RPMI7951 (cell line): ENCODE measurements around the gene ARHGEF1. TPM values are rescaled to one million over a fixed set of nuclear protein-coding genes. Genes with fewer than 3 reads are reported as not detected.
A peak's percentile ranks its signal among the peaks of the same experiment; 100 is the strongest.

Source experiments
- DNase-seq: peaks from one replicate; pipeline ENCODE4 v3.0.0-alpha.2; 2012; ENCODE audit warnings: low read depth
- total RNA-seq: library from RNA; depleted of rRNA; stranded (reverse); fragments of >200 nt; shearing (Covaris generic); gene quantifications from 2 replicates; pipeline ENCODE4 v1.2.3, GENCODE V29; 2014

ARHGEF1 gene
- total RNA-seq, 1 experiment from 2014 or later, result 23.4 TPM

- DNase-seq, result peak; percentile 97
These were observed 1.1 kb downstream of the ARHGEF1 start for GRCh38 chr19:41883821-41884733.

GRCh38 chr19:41886761-41887710 is 4.1 kb downstream of the ARHGEF1 start:
- no peak for DNase-seq

DNA sequence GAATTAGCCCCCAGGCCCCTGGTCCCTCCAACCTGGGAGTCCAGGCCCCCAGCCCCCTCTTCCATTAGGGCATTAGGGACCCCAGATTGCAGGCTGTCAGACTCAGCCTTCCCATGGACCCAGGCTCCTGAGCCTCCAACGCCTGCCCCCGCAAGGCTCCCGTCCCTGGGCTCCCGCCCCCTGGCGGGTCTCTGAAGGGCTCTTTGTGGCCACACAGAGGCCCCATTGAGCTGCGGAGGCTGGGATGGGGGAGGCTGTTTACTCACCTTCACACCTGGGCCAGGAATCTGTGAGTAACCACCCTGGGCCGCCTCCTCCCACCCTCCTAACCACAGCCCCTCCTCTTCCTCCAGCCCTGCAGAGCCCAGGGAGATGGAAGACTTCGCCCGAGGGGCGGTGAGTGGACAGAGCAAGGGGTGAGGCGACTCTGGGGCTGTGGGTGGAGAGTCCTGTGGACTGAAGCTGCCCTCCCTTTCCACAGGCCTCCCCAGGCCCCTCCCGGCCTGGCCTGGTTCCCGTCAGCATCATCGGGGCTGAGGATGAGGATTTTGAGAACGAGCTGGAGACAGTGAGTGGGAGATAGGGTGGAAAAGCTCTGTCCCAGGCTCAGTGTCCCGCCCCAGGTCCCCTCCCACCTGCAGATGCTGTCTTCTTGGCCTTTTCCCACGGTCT is 4.9 kb downstream of the ARHGEF1 start:
- DNase-seq, result peak; percentile 81

DNA sequence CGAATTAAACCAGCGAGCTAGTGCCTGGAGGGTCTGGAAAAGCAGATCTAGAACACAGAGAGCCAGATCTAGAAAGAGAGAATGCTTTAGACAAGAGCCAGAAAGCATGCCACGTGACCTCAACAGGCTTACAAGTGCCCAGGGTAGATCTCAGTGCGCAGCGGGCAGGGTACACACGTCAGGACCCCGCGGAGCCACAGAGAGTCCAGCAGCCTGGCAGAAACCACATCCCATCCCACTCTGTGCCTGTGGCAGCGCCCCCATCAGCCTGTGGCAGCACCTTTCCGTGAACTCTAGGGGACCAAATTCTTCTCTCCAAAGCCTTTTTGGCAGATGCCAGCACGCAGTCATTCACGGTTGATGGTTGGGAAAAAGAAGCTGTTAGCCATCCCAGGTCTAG is 5.9 kb downstream of the ARHGEF1 start:
- no peak for DNase-seq

GRCh38 chr19:41889896-41890295 is 6.9 kb downstream of the ARHGEF1 start:
- DNase-seq, result no peak

- no peak for DNase-seq
These were observed 8.0 kb downstream of the ARHGEF1 start for GRCh38 chr19:41890936-41891335.

DNA sequence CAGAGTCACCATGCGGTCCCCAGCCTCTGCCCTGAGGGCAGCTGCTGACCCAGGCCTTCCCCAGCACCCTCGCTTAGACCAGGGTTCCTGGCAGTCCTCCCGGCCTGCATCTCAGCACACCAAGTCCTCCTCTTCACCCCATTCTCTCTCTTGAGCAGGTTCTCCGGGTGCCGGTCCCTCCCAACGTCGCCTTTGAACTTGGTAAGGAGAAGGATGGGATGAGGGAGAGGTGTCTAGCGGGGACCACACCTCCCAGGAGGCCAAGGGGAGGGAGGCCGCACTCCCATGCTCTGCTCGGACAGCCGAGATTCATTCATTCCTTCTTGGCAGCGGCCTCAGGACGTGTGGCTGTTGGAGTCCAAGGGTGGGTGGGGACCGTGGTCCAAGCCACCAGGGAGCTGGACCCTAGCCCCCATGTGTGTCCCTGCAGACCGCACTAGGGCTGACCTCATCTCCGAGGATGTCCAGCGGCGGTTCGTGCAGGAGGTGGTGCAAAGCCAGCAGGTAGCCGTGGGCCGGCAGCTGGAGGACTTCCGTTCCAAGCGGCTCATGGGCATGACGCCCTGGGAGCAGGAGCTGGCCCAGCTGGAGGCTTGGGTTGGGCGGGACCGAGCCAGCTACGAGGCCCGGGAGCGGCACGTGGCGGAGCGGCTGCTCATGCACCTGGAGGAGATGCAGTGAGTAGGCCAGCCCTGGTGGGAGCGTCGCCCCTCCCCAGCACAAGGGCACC is 9.4 kb downstream of the ARHGEF1 start:
- DNase-seq, result no peak

DNA sequence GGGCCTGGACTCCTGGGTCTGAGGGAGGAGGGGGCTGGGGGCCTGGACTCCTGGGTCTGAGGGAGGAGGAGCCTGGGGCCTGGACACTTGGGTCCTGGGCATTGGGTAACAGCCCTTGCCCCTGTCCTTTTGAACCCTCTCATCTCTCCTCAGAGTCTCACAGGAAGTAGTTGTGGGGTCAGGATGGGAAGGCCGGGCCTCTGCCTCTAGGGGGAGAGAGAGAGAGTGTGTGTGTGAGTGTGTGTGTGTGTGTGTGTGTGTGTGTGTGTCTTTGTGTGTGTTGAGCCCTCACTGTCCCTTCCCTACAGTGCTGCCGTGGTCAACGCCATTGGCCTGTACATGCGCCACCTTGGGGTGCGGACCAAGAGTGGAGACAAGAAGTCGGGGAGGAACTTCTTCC is 10.9 kb downstream of the ARHGEF1 start:
- peak; percentile 32 for DNase-seq

DNA sequence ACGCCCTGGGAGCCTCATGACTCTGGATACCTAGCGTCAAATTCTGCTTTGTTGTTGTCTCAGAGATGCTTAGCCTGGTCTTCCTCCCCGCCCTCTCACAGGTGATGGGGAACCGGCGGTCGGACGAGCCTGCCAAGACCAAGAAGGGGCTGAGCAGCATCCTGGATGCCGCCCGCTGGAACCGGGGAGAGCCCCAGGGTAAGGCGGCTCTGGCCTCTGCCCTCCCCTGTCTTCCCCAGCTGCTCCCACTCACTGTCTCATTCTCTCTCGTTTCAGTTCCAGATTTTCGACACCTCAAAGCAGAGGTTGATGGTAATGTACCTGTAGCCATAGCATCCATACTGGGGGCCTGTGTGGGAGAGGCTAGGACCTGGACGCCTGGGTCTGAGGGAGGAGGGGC is 11.4 kb downstream of the ARHGEF1 start:
- no peak for DNase-seq

DNA sequence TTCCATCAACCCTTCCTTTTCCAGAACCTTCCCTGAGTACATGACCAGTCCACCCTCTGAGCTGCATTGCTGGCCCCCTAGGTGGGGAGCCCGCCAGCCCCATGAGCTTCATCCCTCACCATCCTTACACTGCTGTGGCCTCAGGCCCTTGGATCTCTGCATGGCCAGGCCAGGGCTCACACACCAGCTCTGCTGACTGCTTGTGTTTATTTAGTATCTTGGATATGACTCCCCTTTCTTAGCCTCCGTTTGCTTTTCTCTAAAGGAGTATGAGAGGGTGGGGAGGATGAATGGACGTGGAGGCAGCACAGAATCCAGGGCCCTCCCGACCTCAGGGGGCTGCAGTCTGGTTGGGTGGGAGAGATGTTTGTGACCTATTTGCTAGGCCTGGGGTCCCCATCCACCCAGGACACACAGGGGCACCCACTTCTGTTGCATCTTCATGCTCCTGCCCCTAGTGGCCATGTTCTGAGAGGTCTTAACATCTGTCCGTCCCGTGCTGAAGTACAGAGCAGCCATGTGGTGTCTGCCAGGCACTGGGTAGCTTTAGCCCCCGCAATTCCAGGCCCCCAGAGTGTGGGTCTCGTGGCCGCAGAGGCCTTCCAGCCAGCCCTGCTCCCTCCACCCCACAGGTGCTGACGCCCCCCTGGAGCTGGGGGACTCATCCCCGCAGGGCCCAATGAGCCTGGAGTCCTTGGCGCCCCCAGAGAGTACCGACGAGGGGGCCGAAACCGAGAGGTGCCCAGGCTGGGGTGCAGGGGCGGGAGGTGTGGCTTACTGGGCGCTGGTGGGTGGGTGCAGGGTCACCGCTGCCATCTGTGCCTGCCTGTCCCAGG is 13.0 kb downstream of the ARHGEF1 start:
- DNase-seq, result no peak

- no peak for DNase-seq
These were observed 13.6 kb downstream of the ARHGEF1 start for GRCh38 chr19:41896581-41896942.

GRCh38 chr19:41897181-41897580 is 14.2 kb downstream of the ARHGEF1 start:
- DNase-seq, result no peak

GRCh38 chr19:41897820-41898219 is 14.8 kb downstream of the ARHGEF1 start:
- no peak for DNase-seq

DNA sequence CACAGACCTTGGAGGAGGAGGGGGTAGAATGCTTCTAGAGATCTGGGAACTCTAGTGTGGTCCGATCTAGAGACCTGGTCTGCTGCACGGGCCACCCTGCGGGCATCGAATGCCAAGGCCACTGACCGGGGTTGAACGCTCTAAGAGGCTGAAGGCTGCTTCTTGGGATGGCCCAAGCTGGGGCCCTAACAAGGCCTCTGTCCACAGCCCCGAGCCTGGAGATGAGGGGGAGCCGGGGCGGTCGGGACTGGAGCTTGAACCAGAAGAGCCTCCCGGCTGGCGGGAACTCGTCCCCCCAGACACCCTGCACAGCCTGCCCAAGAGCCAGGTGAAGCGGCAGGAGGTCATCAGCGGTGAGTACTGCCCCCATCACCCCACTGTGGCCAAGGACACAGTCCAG is 15.3 kb downstream of the ARHGEF1 start:
- DNase-seq, result no peak

DNA sequence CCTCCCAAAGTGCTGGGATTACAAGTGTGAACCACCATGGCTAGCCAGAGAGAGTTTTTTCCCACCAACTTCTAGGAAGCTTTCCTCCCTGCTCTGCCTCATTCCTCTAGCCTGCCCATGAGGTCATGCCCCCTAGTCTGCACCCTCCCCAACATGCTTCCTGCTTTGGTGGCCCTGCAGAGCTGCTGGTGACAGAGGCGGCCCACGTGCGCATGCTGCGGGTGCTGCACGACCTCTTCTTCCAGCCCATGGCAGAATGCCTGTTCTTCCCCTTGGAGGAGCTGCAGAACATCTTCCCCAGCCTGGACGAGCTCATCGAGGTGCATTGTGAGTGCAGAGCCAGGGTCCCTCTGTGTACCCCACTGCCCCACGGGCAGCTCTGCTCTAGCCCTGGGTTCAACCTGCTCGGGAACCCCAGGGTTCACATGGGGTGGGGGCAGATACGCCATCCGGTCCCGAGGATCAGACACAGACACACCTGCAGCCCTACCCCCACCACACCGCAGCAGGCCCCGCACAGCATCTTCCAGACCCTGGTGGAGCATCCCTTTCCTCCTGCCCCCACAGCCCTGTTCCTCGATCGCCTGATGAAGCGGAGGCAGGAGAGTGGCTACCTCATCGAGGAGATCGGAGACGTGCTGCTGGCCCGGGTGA is 18.9 kb downstream of the ARHGEF1 start:
- no peak for DNase-seq

- no peak for DNase-seq
These were observed 19.6 kb downstream of the ARHGEF1 start for GRCh38 chr19:41902594-41902993.

DNA sequence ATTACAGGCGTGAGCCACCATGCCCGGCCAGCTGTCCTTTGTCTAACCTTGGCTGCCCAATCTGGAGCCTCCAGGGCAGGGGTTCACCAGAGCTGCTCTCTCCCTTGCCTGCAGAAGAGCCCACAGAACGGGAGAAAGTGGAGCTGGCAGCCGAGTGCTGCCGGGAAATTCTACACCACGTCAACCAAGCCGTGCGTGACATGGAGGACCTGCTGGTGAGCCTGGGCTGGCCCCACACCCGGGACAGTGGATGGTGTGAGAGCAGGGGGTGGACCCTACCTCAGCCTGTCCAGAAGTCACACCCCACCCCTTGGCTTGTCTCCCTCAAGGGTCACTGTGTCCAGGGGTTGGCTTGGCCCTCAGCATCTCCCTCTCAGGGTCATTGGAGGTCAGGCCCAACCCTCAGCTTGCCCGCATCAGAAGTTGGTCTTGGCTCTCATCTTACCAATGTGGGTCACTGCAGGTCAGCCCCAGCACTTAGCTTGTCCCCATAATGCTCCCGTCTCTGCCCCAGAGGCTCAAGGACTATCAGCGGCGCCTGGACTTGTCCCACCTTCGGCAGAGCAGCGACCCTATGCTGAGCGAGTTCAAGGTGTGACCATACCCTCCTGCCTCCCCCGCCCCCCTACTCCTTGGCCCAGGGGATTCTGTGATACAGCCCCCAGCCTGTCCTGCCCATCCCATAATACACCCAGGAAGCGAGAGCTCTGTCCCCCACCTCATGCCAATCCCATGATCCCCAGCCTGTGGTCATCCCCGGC is 20.4 kb downstream of the ARHGEF1 start:
- DNase-seq, result no peak

DNA sequence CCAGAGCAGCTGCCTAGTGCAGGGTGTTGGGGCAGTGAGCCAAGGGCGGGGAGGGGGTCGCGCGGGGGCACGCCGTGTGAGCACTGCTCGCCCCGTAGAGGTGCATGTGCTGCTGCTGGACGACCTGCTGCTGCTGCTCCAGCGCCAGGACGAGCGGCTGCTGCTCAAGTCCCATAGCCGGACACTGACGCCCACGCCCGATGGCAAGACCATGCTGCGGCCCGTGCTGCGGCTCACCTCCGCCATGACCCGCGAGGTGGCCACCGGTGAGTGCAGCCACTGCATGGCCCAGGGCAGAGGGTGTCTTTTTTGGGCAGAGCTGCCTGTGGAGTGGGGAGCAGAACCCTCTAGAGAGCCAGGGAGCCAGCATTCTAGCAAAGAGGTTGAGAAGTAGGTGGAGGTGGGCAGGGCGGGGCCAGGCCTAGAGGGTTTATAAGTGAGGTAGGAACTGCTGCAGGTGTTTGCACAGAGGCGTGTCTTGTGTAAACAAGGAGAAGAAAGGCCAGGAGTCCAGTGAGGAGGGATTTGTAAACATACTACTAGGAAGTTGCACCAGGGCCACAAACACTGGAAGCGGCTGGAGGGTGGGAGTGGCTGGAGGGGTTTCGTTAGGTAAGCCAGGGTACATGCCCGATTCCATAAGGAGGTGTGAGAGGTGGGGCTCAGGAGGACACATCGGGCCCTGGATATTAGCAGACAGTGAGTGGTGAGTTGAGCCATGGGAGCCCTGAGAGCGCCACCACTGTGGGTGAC is 21.3 kb downstream of the ARHGEF1 start:
- DNase-seq, result no peak
